A549 (cell line): Measurements from ENCODE around the gene SLC25A13. TPM values are rescaled to one million over a fixed set of nuclear protein-coding genes. Genes with fewer than 3 reads are reported as not detected.
A peak's percentile ranks its signal among the peaks of the same experiment; 100 is the strongest.

ENCODE experiments used
- ATAC-seq, 2 experiments: fragments of 200-7000 bp in 1 of 2; fragments of >200 bp in 1 of 2; cut with Nextera tagmentation in 1 of 2; cut with Tn5 transposase in 1 of 2; 3 replicates each; pipeline versions ENCODE4 v1.8.0 to v1.9.1; 2018 to 2020; ENCODE audit warnings: mild to moderate bottlenecking in 1 of 2, moderate library complexity in 1 of 2
- CTCF ChIA-PET: fragments of 300-600 bp; sonication (Branson Sonifier 250); formaldehyde crosslinking; extraction: SDS; loops from one replicate; lab custom pipeline; 2021; ENCODE audit warnings: antibody characterized with exemption, inconsistent platforms; lab: Yijun Ruan, JAX
- POLR2A ChIA-PET: fragments of 350-600 bp; formaldehyde crosslinking; extraction: SDS; loops from one replicate; lab custom pipeline; 2021; ENCODE audit warnings: antibody characterized with exemption, inconsistent platforms; lab: Yijun Ruan, JAX
- DNase-seq, 2 experiments: peaks; one replicate each; pipeline versions ENCODE4 v3.0.0 to v3.0.0-alpha.2; 2011 to 2016; ENCODE audit warnings: low read depth in 1 of 2, low spot score in 1 of 2
- FAIRE-seq: peaks from 2 replicates; lab custom pipeline; 2011; peaks lifted over from hg19 to GRCh38; lab: Jason Lieb, UNC
- H3K27ac ChIP-seq, 2 experiments: fragments of >200 bp; sonication (Bioruptor Twin); formaldehyde crosslinking; 3 replicates each; pipeline ENCODE4 v1.5.1; 2016 to 2017
- H3K4me1 ChIP-seq: fragments of >200 bp; sonication (Bioruptor Twin); formaldehyde crosslinking; 3 replicates; pipeline ENCODE4 v1.6.1; 2016
- H3K4me2 ChIP-seq: fragments of >200 bp; sonication (Bioruptor Twin); formaldehyde crosslinking; 3 replicates; pipeline ENCODE4 v1.6.1; 2016
- H3K4me3 ChIP-seq: fragments of >200 bp; sonication (Bioruptor Twin); formaldehyde crosslinking; 3 replicates; pipeline ENCODE4 v1.5.1; 2016
- H3K9me3 ChIP-seq: fragments of >200 bp; sonication (Bioruptor Twin); formaldehyde crosslinking; 3 replicates; pipeline ENCODE4 v1.6.1; 2016
- CBX8 ChIP-seq: fragments of 200-600 bp; sonication (generic); IDR thresholded peaks from 2 replicates; pipeline ENCODE4 v1.6.1; 2016
- CHD4 ChIP-seq: fragments of 200-600 bp; sonication (generic); IDR thresholded peaks from 2 replicates; pipeline ENCODE4 v1.6.1; 2016; ENCODE audit warnings: antibody characterized with exemption, mild to moderate bottlenecking, borderline replicate concordance
- EP300 ChIP-seq, 2 experiments: fragments of >200 bp; sonication (Bioruptor Twin); formaldehyde crosslinking; IDR thresholded peaks; 2 replicates in 1 of 2; 3 replicates in 1 of 2; pipeline ENCODE4 v1.6.1; 2016 to 2017
- ESRRA ChIP-seq: fragments of 150-350 bp; IDR thresholded peaks from 2 replicates; pipeline ENCODE4 v1.6.1; 2014; ENCODE audit warnings: mild to moderate bottlenecking, low read length, borderline replicate concordance
- FOSL2 ChIP-seq, 2 experiments: fragments of 450-650 bp in 1 of 2; fragments of >200 bp in 1 of 2; sonication (Bioruptor Twin) in 1 of 2; formaldehyde crosslinking; IDR thresholded peaks; 2 replicates each; pipeline versions ENCODE4 v1.5.0 to v1.6.1; 2016 to 2020; ENCODE audit warnings: mild to moderate bottlenecking in 1 of 2, moderate library complexity in 1 of 2
- FOXS1 ChIP-seq: fragments of 250-450 bp; sonication (Bioruptor Pico); IDR thresholded peaks from 2 replicates; pipeline ENCODE4 v1.5.0; 2020; ENCODE audit warnings: mild to moderate bottlenecking, moderate library complexity
- HOXA7 ChIP-seq: fragments of 250-450 bp; sonication (Bioruptor Pico); IDR thresholded peaks from 2 replicates; pipeline ENCODE4 v1.5.0; 2020; ENCODE audit warnings: mild to moderate bottlenecking, moderate library complexity
- HOXB13 ChIP-seq: fragments of 250-450 bp; sonication (Bioruptor Pico); IDR thresholded peaks from 2 replicates; pipeline ENCODE4 v1.5.0; 2020; ENCODE audit warnings: low read depth, mild to moderate bottlenecking, moderate library complexity
- JUNB ChIP-seq: fragments of >200 bp; sonication (Bioruptor Twin); formaldehyde crosslinking; IDR thresholded peaks from 2 replicates; pipeline ENCODE4 v1.6.1; 2016
- KDM1A ChIP-seq: fragments of 200-600 bp; sonication (generic); IDR thresholded peaks from 2 replicates; pipeline ENCODE4 v1.6.1; 2016; ENCODE audit warnings: low read depth, mild to moderate bottlenecking
- KDM5A ChIP-seq: fragments of 200-600 bp; sonication (generic); IDR thresholded peaks from 2 replicates; pipeline ENCODE4 v1.6.1; 2016; ENCODE audit warnings: antibody characterized with exemption, mild to moderate bottlenecking
- MAFK ChIP-seq: fragments of 450-650 bp; IDR thresholded peaks from 2 replicates; pipeline ENCODE4 v1.6.1; 2014; ENCODE audit not compliant: partially characterized antibody
- MAZ ChIP-seq: fragments of 150-350 bp; IDR thresholded peaks from 2 replicates; pipeline ENCODE4 v1.6.1; 2014; ENCODE audit warnings: antibody characterized with exemption, low read depth, low read length, borderline replicate concordance
- NPAS2 ChIP-seq: fragments of 250-450 bp; sonication (Bioruptor Pico); IDR thresholded peaks from 2 replicates; pipeline ENCODE4 v1.8.0; 2022; ENCODE audit warnings: mild to moderate bottlenecking, moderate library complexity, borderline replicate concordance
- NR3C1 ChIP-seq: fragments of >200 bp; sonication (Bioruptor Twin); formaldehyde crosslinking; IDR thresholded peaks from 3 replicates; pipeline ENCODE4 v1.6.1; 2017
- PHF8 ChIP-seq: fragments of 200-600 bp; sonication (generic); IDR thresholded peaks from 2 replicates; pipeline ENCODE4 v1.6.1; 2016; ENCODE audit warnings: low read depth, mild to moderate bottlenecking, antibody characterized with exemption, moderate library complexity, borderline replicate concordance
- POLR2A ChIP-seq: IDR thresholded peaks from 2 replicates; pipeline ENCODE4 v1.6.1; 2012; ENCODE audit warnings: mild to moderate bottlenecking, low read length
- RARB ChIP-seq: fragments of 250-450 bp; sonication (Bioruptor Pico); IDR thresholded peaks from 2 replicates; pipeline ENCODE4 v1.8.0; 2021; ENCODE audit warnings: mild to moderate bottlenecking, moderate library complexity
- RNF2 ChIP-seq: fragments of 200-600 bp; sonication (generic); IDR thresholded peaks from 2 replicates; pipeline ENCODE4 v1.6.1; 2016; ENCODE audit warnings: low read depth, mild to moderate bottlenecking, antibody characterized with exemption, moderate library complexity, borderline replicate concordance
- ZC3H11A ChIP-seq: fragments of 450-650 bp; IDR thresholded peaks from 2 replicates; pipeline ENCODE4 v1.6.1; 2014; ENCODE audit warnings: antibody characterized with exemption, mild to moderate bottlenecking
- ZNF302 ChIP-seq: fragments of 250-450 bp; sonication (Bioruptor Pico); IDR thresholded peaks from 2 replicates; pipeline ENCODE4 v1.9.0; 2021; ENCODE audit warnings: inconsistent platforms, mild to moderate bottlenecking, moderate library complexity
- ZSCAN20 ChIP-seq: fragments of 250-450 bp; sonication (Bioruptor Pico); IDR thresholded peaks from 2 replicates; pipeline ENCODE4 v1.8.0; 2022; ENCODE audit warnings: mild to moderate bottlenecking, moderate library complexity
- WGBS: methylation state at CpG from one replicate; pipeline ENCODE4 v1.1.6; 2017; ENCODE audit errors: missing lambda C conversion rate; 5-methylcytosine and 5-hydroxymethylcytosine counted together
- polyA plus RNA-seq, 4 experiments: library from polyadenylated mRNA; depleted of rRNA in 3 of 4; stranded (reverse); fragments of >200 nt; fragmentation: RNase III in 1 of 4; extraction: RNeasy Plus Mini Kit Qiagen cat#74134 plus additional on column Dnase treatment in 1 of 4; gene quantifications; 2 replicates in 3 of 4; 3 replicates in 1 of 4; pipeline ENCODE4 v1.2.3, GENCODE V29; 2011 to 2017
- TF ChIP-seq, protein P1 (sequence below): IDR thresholded peaks from 2 replicates; pipeline ENCODE4 v1.6.1; 2012; ENCODE audit warnings: low read depth, borderline replicate concordance
- TF ChIP-seq, protein P2 (sequence below): fragments of 450-650 bp; IDR thresholded peaks from 2 replicates; pipeline ENCODE4 v1.6.1; 2014; ENCODE audit warnings: antibody characterized with exemption
- TF ChIP-seq, protein P3 (sequence below): fragments of >200 bp; sonication (Bioruptor Twin); formaldehyde crosslinking; IDR thresholded peaks from 3 replicates; pipeline ENCODE4 v1.5.1; 2016
- TF ChIP-seq, protein P4 (sequence below): fragments of 250-450 bp; sonication (Bioruptor Pico); IDR thresholded peaks from 2 replicates; pipeline ENCODE4 v1.5.0; 2020; ENCODE audit warnings: low read depth, mild to moderate bottlenecking, moderate library complexity
- TF ChIP-seq, protein P5 (sequence below): IDR thresholded peaks from 2 replicates; pipeline ENCODE4 v1.6.1; 2012

Gene SLC25A13
- polyA plus RNA-seq, 2 of the 4 experiments (the other 2 are of a cell fraction): 32.7 to 51.0 TPM

DNA sequence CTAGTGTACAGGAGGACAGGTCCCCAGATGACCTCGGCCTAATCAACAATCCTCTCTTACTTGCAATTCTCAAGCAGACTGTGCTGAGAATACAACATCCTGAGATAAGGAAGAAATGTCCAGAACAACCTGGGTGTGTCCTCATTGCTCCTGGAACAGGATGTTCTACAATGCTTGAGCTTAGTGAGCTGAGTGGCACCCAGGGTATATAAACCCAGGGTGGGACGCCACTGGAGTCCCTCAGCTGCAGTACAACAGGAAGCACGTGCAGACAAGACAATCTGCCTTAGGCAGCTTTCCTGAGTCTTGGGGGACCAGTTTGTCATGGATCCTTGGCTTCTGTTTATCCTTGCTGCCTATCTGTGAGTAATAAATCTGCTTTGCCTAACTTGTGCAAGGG is 27.7 kb upstream of the SLC25A13 start:
- no peak for DNase-seq
- no peak for FAIRE-seq
- no peak overlapping the region for H3K4me3 ChIP-seq
- H3K9me3 ChIP-seq: no peaks in the 10 kb centered on the region
- 0 out of 6 replicates have a peak, but pooled peaks of 1 of the 2 experiments have one; percentile 26 for ATAC-seq
- TF ChIP-seq CBX8 (no peak), POLR2A (no peak), ZSCAN20 (CRISPR knock-in tag) (no peak), NR3C1 (no peak), EP300 (IDR thresholded peaks at IDR 0.05) (no peak), PHF8 (no peak), ZNF302 (no peak), KDM1A (no peak), RNF2 (no peak), CHD4 (no peak)
- TF ChIP-seq, protein P1, sequence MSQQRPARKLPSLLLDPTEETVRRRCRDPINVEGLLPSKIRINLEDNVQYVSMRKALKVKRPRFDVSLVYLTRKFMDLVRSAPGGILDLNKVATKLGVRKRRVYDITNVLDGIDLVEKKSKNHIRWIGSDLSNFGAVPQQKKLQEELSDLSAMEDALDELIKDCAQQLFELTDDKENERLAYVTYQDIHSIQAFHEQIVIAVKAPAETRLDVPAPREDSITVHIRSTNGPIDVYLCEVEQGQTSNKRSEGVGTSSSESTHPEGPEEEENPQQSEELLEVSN: no peak
- TF ChIP-seq, protein P2, sequence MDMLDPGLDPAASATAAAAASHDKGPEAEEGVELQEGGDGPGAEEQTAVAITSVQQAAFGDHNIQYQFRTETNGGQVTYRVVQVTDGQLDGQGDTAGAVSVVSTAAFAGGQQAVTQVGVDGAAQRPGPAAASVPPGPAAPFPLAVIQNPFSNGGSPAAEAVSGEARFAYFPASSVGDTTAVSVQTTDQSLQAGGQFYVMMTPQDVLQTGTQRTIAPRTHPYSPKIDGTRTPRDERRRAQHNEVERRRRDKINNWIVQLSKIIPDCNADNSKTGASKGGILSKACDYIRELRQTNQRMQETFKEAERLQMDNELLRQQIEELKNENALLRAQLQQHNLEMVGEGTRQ: no peak
- TF ChIP-seq, all 56 proteins: peak for 0
- 0% methylated on average over 3 of the region's 3 CpGs for WGBS
- Histone ChIP-seq H3K27ac (no peak overlapping the region), H3K4me2 (no peak overlapping the region), H3K4me1 (no peaks in the 10 kb centered on the region)
- CTCF ChIA-PET: no interaction called here
- POLR2A ChIA-PET: no interaction called here

DNA sequence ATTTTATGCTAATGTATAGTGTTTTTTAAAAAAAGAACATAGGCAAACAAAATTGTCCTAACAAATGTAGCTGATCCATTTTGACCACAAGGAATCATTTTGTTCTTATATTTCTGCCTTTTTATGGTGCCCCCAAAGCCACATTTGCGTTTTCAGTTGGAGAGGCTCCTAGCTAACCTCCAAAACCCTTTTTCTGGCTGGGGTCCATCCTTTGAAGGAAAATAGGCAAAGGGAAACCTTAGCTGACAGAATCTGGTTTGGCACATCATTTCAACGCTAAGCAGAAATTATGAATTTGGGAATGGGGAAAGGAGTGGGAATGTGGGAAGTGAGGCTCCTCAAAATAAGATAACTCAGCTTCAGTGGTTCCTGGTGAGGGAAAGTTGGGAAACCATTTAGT is 25.6 kb upstream of the SLC25A13 start:
- TF ChIP-seq ZNF302 (no peak), NPAS2 (CRISPR knock-in tag) (no peak), JUNB (no peak), KDM5A (no peak), HOXB13 (CRISPR knock-in tag) (no peak), FOSL2 (IDR thresholded peaks at IDR 0.05) (no peak), FOSL2 (CRISPR knock-in tag; IDR thresholded peaks at IDR 0.05) (no peak)
- TF ChIP-seq, protein P3, sequence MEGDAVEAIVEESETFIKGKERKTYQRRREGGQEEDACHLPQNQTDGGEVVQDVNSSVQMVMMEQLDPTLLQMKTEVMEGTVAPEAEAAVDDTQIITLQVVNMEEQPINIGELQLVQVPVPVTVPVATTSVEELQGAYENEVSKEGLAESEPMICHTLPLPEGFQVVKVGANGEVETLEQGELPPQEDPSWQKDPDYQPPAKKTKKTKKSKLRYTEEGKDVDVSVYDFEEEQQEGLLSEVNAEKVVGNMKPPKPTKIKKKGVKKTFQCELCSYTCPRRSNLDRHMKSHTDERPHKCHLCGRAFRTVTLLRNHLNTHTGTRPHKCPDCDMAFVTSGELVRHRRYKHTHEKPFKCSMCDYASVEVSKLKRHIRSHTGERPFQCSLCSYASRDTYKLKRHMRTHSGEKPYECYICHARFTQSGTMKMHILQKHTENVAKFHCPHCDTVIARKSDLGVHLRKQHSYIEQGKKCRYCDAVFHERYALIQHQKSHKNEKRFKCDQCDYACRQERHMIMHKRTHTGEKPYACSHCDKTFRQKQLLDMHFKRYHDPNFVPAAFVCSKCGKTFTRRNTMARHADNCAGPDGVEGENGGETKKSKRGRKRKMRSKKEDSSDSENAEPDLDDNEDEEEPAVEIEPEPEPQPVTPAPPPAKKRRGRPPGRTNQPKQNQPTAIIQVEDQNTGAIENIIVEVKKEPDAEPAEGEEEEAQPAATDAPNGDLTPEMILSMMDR: no peak
- Histone ChIP-seq H3K9me3 (no peaks in the 10 kb centered on the region), H3K4me1 (no peaks in the 10 kb centered on the region), H3K27ac (no peak overlapping the region), H3K4me2 (no peak overlapping the region), H3K4me3 (no peak overlapping the region)
- WGBS: 42% methylated on average over 2 of the region's 2 CpGs
- DNase-seq (no peak), FAIRE-seq (no peak), ATAC-seq (no peak)
- CTCF ChIA-PET: interaction anchor here (1.1 kb wide), 2 partner anchors 10 to 33 kb away, joined by 3 to 4 read pairs; no protein-coding TSS in a partner anchor
- POLR2A ChIA-PET: no interaction called here

DNA sequence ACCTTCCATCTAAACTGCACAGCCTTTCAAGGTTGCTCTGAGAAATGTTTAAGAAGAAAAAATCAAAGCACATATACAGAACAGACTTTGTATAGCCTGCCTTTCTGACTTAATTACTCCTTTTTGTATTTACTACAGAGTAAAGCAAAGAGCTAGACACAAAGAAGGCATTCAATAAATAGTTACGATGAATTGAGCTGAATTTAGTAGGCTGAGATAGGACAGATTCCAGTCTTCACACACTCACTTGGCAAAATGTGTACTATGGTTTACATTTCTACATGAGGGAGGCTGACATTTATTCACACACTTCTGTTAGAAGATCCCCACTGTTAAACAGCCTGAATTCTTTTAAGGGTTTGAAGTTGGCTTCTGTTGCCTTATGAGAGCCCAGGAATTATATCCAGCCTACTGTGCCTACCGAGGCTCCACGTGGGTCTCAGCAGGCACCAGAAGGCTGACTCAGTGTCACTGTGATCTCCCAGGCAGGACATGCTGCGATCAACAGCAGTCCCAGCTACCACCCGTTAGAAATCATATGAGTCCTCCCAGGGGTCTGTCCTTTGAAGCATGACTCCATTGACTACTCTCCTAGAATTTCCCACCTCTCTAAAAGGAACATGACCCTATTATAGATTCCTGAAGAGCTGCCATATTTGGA is 24.5 kb upstream of the SLC25A13 start:
- H3K27ac ChIP-seq: no peak overlapping the region
- POLR2A ChIA-PET: no interaction called here

More for the DNA sequence above, 24.5 kb upstream of the SLC25A13 start:
- H3K4me2 ChIP-seq: no peak overlapping the region
- WGBS: 11% methylated on average over 5 of the region's 5 CpGs
- CTCF ChIA-PET: interaction anchor here (1.4 kb wide), 1 partner anchor 19 kb away, joined by 3 read pairs; no protein-coding TSS in a partner anchor
- DNase-seq (no peak), FAIRE-seq (no peak)
- H3K9me3 ChIP-seq: no peaks in the 10 kb centered on the region
- H3K4me1 ChIP-seq: no peaks in the 10 kb centered on the region
- TF ChIP-seq ZSCAN20 (CRISPR knock-in tag) (no peak), RARB (CRISPR knock-in tag) (no peak), FOXS1 (CRISPR knock-in tag) (no peak), PHF8 (no peak), HOXA7 (CRISPR knock-in tag) (no peak), ZNF302 (no peak), MAFK (no peak), ESRRA (no peak), NR3C1 (no peak), ZC3H11A (no peak), FOSL2 (IDR thresholded peaks at IDR 0.05) (no peak), FOSL2 (CRISPR knock-in tag; IDR thresholded peaks at IDR 0.05) (no peak), MAZ (no peak)
- TF ChIP-seq, protein P1: no peak
- TF ChIP-seq, protein P4, sequence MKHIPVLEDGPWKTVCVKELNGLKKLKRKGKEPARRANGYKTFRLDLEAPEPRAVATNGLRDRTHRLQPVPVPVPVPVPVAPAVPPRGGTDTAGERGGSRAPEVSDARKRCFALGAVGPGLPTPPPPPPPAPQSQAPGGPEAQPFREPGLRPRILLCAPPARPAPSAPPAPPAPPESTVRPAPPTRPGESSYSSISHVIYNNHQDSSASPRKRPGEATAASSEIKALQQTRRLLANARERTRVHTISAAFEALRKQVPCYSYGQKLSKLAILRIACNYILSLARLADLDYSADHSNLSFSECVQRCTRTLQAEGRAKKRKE (CRISPR knock-in tag): no peak
- TF ChIP-seq, protein P5, sequence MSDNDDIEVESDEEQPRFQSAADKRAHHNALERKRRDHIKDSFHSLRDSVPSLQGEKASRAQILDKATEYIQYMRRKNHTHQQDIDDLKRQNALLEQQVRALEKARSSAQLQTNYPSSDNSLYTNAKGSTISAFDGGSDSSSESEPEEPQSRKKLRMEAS: no peak
- TF ChIP-seq, all 56 proteins: peak for 0
- no peak for ATAC-seq
- H3K4me3 ChIP-seq: no peak overlapping the region
